GM12891 (cell line): ENCODE measurements around the gene NAP1L5.

Experiments used
- PAX5 ChIP-seq: IDR thresholded peaks from 2 replicates; pipeline ENCODE4 v1.6.1; 2011; ENCODE audit warnings: low read length, moderate library complexity, mild to moderate bottlenecking; ENCODE audit not compliant: insufficient read depth, severe bottlenecking
- POLR2A ChIP-seq: IDR thresholded peaks from 2 replicates; pipeline ENCODE4 v1.6.1; 2011; ENCODE audit warnings: low read depth, low read length, control low read depth
- POLR2AphosphoS5 ChIP-seq: IDR thresholded peaks from 2 replicates; pipeline ENCODE4 v1.6.1; 2011; ENCODE audit warnings: low read depth, low read length, control low read depth

GRCh38 chr4:88697588-88698329 is at the start of gene NAP1L5:
- no peak for TF ChIP-seq POLR2AphosphoS5
- TF ChIP-seq POLR2A = no peak
- TF ChIP-seq PAX5 = no peak
